HG03103 (cell line): ENCODE measurements around the gene TMEM158.

Experiments used
- ATAC-seq: cut with Tn5 transposase; IDR thresholded peaks from one replicate; pipeline ENCODE4 v1.9.1; 2021; ENCODE audit warnings: low read depth; ENCODE audit not compliant: unreplicated experiment

Gene TMEM158

GRCh38 chr3:45226206-45226915 lies at the start of gene TMEM158:
Gene TMEM158 (minus strand): TSS chr3:45226287. CDS start chr3:45226027, 260 bp downstream.
- peak; percentile 54 for ATAC-seq

GRCh38 chr3:45275006-45275704 lies 49.1 kb upstream of the TMEM158 start:
- ATAC-seq: no peak

GRCh38 chr3:45273681-45274515 lies 47.8 kb upstream of the TMEM158 start:
- ATAC-seq: no peak

- ATAC-seq: no peak
Measured at GRCh38 chr3:45272828-45273470, 46.9 kb upstream of the TMEM158 start.

GRCh38 chr3:45272032-45272810 lies 46.1 kb upstream of the TMEM158 start:
- no peak for ATAC-seq

- ATAC-seq: no peak
Measured at GRCh38 chr3:45269952-45270351, 43.9 kb upstream of the TMEM158 start.

- no peak for ATAC-seq
Measured at GRCh38 chr3:45267097-45267496, 41.0 kb upstream of the TMEM158 start.

GRCh38 chr3:45261333-45262110 lies 35.4 kb upstream of the TMEM158 start:
- ATAC-seq: no peak

GRCh38 chr3:45259133-45259532 lies 33.0 kb upstream of the TMEM158 start:
- no peak for ATAC-seq

GRCh38 chr3:45258317-45258716 lies 32.2 kb upstream of the TMEM158 start:
- no peak for ATAC-seq

- no peak for ATAC-seq
Measured at GRCh38 chr3:45253316-45253715, 27.2 kb upstream of the TMEM158 start.

GRCh38 chr3:45252826-45253225 lies 26.7 kb upstream of the TMEM158 start:
- ATAC-seq: no peak

- ATAC-seq: no peak
Measured at GRCh38 chr3:45249391-45249790, 23.3 kb upstream of the TMEM158 start.

GRCh38 chr3:45246241-45246640 lies 20.2 kb upstream of the TMEM158 start:
- no peak for ATAC-seq

- ATAC-seq: no peak
Measured at GRCh38 chr3:45244356-45244755, 18.3 kb upstream of the TMEM158 start.

GRCh38 chr3:45241206-45241605 lies 15.1 kb upstream of the TMEM158 start:
- no peak for ATAC-seq

- no peak for ATAC-seq
Measured at GRCh38 chr3:45240292-45240691, 14.2 kb upstream of the TMEM158 start.

- no peak for ATAC-seq
Measured at GRCh38 chr3:45239254-45239653, 13.2 kb upstream of the TMEM158 start.

- no peak for ATAC-seq
Measured at GRCh38 chr3:45236964-45237363, 10.9 kb upstream of the TMEM158 start.
